ENCODE results near the gene SMARCB1. TPM values are rescaled to one million over a fixed set of nuclear protein-coding genes. Genes with fewer than 3 reads are reported as not detected.

SMARCB1 gene
- polyA plus RNA-seq, 1 of the 3 experiments (the other 2 are of a cell fraction) = 215 TPM

GRCh38 chr22:23835484-23836144 is 48.8 kb downstream of the SMARCB1 start:
- H3K27me3 ChIP-seq (ENCODE audit: insufficient read depth) = no peaks in the 10 kb centered on the region
- ChIA-PET CTCF (interaction anchor here (0.6 to 2.6 kb wide), 6 partner anchors 10 to 67 kb away, joined by 3 to 15 read pairs (median 4); partner anchors contain the start of genes CHCHD10 and MMP11), POLR2A (interaction anchor here (2.2 kb wide), 1 partner anchor 9 kb away, joined by 6 read pairs; no protein-coding TSS in a partner anchor)
- H3K4me2 ChIP-seq = no peak overlapping the region
- H3K4me1 ChIP-seq (ENCODE audit: control insufficient read depth in 1 of 2, insufficient read depth in 2 of 2, low read depth in 1 of 2, low read length in 1 of 2) = peaks cover 0 to 50% of the 10 kb centered on the region in 2 experiments; a peak in 2 of 4 replicates
- H3K79me2 ChIP-seq (ENCODE audit: insufficient read depth) = peaks cover 17% of the 10 kb centered on the region
- TF ChIP-seq RCOR1 (IDR thresholded peaks at IDR 0.05; ENCODE audit: low read length) (no peak), NFIC (IDR thresholded peaks at IDR 0.05; ENCODE audit: borderline replicate concordance) (no peak), SIN3A (IDR thresholded peaks at IDR 0.05; ENCODE audit: borderline replicate concordance, low read depth, low read length) (no peak), FOXM1 (IDR thresholded peaks at IDR 0.05; ENCODE audit: low read depth) (no peak), IRF3 (IDR thresholded peaks at IDR 0.05; ENCODE audit: low read depth, low read length) (no peak), GABPA (IDR thresholded peaks at IDR 0.05; ENCODE audit: low read depth) (no peak), RXRA (IDR thresholded peaks at IDR 0.05; ENCODE audit: borderline replicate concordance, low read depth) (no peak), CHD2 (IDR thresholded peaks at IDR 0.05; ENCODE audit: low read length, partially characterized antibody) (no peak), FOSL2 (IDR thresholded peaks at IDR 0.05; ENCODE audit: borderline replicate concordance, low read depth) (no peak), ZBTB33 (IDR thresholded peaks at IDR 0.05; ENCODE audit: borderline replicate concordance, low read depth) (no peak), EZH2phosphoT487 (IDR thresholded peaks at IDR 0.05; ENCODE audit: borderline replicate concordance, low read depth) (no peak), EP300 (IDR thresholded peaks at IDR 0.05; ENCODE audit: borderline replicate concordance in 1 of 2, low read depth in 1 of 2, low read length in 1 of 2) (no peak), SMC3 (IDR thresholded peaks at IDR 0.05; ENCODE audit: low read depth, low read length) (no peak)
- TF ChIP-seq, protein P1, sequence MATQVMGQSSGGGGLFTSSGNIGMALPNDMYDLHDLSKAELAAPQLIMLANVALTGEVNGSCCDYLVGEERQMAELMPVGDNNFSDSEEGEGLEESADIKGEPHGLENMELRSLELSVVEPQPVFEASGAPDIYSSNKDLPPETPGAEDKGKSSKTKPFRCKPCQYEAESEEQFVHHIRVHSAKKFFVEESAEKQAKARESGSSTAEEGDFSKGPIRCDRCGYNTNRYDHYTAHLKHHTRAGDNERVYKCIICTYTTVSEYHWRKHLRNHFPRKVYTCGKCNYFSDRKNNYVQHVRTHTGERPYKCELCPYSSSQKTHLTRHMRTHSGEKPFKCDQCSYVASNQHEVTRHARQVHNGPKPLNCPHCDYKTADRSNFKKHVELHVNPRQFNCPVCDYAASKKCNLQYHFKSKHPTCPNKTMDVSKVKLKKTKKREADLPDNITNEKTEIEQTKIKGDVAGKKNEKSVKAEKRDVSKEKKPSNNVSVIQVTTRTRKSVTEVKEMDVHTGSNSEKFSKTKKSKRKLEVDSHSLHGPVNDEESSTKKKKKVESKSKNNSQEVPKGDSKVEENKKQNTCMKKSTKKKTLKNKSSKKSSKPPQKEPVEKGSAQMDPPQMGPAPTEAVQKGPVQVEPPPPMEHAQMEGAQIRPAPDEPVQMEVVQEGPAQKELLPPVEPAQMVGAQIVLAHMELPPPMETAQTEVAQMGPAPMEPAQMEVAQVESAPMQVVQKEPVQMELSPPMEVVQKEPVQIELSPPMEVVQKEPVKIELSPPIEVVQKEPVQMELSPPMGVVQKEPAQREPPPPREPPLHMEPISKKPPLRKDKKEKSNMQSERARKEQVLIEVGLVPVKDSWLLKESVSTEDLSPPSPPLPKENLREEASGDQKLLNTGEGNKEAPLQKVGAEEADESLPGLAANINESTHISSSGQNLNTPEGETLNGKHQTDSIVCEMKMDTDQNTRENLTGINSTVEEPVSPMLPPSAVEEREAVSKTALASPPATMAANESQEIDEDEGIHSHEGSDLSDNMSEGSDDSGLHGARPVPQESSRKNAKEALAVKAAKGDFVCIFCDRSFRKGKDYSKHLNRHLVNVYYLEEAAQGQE (IDR thresholded peaks at IDR 0.05; ENCODE audit: low read depth, low read length) = no peak
- TF ChIP-seq, protein P2, sequence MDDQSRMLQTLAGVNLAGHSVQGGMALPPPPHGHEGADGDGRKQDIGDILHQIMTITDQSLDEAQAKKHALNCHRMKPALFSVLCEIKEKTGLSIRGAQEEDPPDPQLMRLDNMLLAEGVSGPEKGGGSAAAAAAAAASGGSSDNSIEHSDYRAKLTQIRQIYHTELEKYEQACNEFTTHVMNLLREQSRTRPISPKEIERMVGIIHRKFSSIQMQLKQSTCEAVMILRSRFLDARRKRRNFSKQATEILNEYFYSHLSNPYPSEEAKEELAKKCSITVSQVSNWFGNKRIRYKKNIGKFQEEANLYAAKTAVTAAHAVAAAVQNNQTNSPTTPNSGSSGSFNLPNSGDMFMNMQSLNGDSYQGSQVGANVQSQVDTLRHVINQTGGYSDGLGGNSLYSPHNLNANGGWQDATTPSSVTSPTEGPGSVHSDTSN (IDR thresholded peaks at IDR 0.05) = no peak
- TF ChIP-seq, protein P3, sequence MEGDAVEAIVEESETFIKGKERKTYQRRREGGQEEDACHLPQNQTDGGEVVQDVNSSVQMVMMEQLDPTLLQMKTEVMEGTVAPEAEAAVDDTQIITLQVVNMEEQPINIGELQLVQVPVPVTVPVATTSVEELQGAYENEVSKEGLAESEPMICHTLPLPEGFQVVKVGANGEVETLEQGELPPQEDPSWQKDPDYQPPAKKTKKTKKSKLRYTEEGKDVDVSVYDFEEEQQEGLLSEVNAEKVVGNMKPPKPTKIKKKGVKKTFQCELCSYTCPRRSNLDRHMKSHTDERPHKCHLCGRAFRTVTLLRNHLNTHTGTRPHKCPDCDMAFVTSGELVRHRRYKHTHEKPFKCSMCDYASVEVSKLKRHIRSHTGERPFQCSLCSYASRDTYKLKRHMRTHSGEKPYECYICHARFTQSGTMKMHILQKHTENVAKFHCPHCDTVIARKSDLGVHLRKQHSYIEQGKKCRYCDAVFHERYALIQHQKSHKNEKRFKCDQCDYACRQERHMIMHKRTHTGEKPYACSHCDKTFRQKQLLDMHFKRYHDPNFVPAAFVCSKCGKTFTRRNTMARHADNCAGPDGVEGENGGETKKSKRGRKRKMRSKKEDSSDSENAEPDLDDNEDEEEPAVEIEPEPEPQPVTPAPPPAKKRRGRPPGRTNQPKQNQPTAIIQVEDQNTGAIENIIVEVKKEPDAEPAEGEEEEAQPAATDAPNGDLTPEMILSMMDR (IDR thresholded peaks at IDR 0.05) = no peak
- peaks cover 2% of the 10 kb centered on the region for H3F3A ChIP-seq (replicated peaks; ENCODE audit: insufficient read depth)
- peak; percentile 8 for DNase-seq
- H3K9ac ChIP-seq = no peak overlapping the region
- H4K20me1 ChIP-seq (ENCODE audit: insufficient read depth) = no peaks in the 10 kb centered on the region
- peak overlapping the region in 1 of 2 experiments; percentile 1; a peak in 1 of 4 replicates for H3K27ac ChIP-seq (ENCODE audit: low read depth in 2 of 2, low read length in 1 of 2)
- H3K4me3 ChIP-seq (ENCODE audit: low read depth in 2 of 2, low read length in 1 of 2) = no peak overlapping the region
- H2AFZ ChIP-seq (ENCODE audit: low read depth) = no peak overlapping the region
- no peaks in the 10 kb centered on the region for H3K9me2 ChIP-seq
- peaks cover 0 to 46% of the 10 kb centered on the region in 2 experiments for H3K36me3 ChIP-seq (replicated peaks in 1 of 2; ENCODE audit: control insufficient read depth in 1 of 2, insufficient read depth in 2 of 2, low read length in 1 of 2)
- no peaks in the 10 kb centered on the region for H3K9me3 ChIP-seq
- WGBS (ENCODE audit: low lambda C conversion rate) = 87% methylated on average over 10 of the region's 11 CpGs

Measured in SK-N-SH (cell line).